Parathyroid adenoma (tissue), 2 donors: ENCODE data around the gene PM20D1.

Experiments
- H2AFZ ChIP-seq: fragments of 300-600 bp; sonication (generic); one replicate; pipeline ENCODE4 v1.7.0; 2017; ENCODE audit warnings: antibody characterized with exemption, mild to moderate bottlenecking
- H3K27ac ChIP-seq: fragments of 300-600 bp; sonication (generic); one replicate; pipeline ENCODE4 v1.7.0; 2017
- H3K27me3 ChIP-seq: fragments of 300-600 bp; sonication (generic); one replicate; pipeline ENCODE4 v1.7.0; 2017; ENCODE audit warnings: low read length; ENCODE audit not compliant: control insufficient read depth, insufficient read depth
- H3K36me3 ChIP-seq: fragments of 300-600 bp; sonication (generic); one replicate; pipeline ENCODE4 v1.7.0; 2017; ENCODE audit warnings: low read length; ENCODE audit not compliant: control insufficient read depth, insufficient read depth
- H3K4me1 ChIP-seq: fragments of 300-600 bp; sonication (generic); one replicate; pipeline ENCODE4 v1.7.0; 2017; ENCODE audit warnings: control low read depth
- H3K4me2 ChIP-seq: fragments of 300-600 bp; sonication (generic); one replicate; pipeline ENCODE4 v1.7.0; 2017; ENCODE audit warnings: low read length
- H3K4me3 ChIP-seq: fragments of 300-600 bp; sonication (generic); one replicate; pipeline ENCODE4 v1.7.0; 2017; ENCODE audit warnings: low read depth, low read length
- H3K79me2 ChIP-seq: fragments of 300-600 bp; sonication (generic); one replicate; pipeline ENCODE4 v1.7.0; 2017; ENCODE audit warnings: control low read depth
- H3K9ac ChIP-seq: fragments of 300-600 bp; sonication (generic); one replicate; pipeline ENCODE4 v1.7.0; 2017; ENCODE audit warnings: mild to moderate bottlenecking
- H3K9me3 ChIP-seq: fragments of 300-600 bp; sonication (generic); one replicate; pipeline ENCODE4 v1.7.0; 2017; ENCODE audit warnings: low read length; ENCODE audit not compliant: control insufficient read depth
- CTCF ChIP-seq: fragments of 300-600 bp; sonication (generic); IDR thresholded peaks from one replicate; pipeline ENCODE4 v1.7.0; 2017; ENCODE audit warnings: antibody characterized with exemption, mild to moderate bottlenecking
- donor health status: primary hyperparathyroidism.

The PM20D1 gene

GRCh38 chr1:205852969-205853368 is 3.0 kb upstream of the PM20D1 start:
- Histone ChIP-seq H3K27me3 (no peaks in the 10 kb centered on the region), H3K79me2 (no peaks in the 10 kb centered on the region), H3K4me2 (no peak overlapping the region), H2AFZ (no peak overlapping the region), H3K9me3 (no peaks in the 10 kb centered on the region), H3K4me3 (no peak overlapping the region), H3K36me3 (no peaks in the 10 kb centered on the region), H3K4me1 (no peaks in the 10 kb centered on the region), H3K9ac (no peak overlapping the region), H3K27ac (no peak overlapping the region)
- no peak for TF ChIP-seq CTCF

GRCh38 chr1:205851993-205852392 is 2.1 kb upstream of the PM20D1 start:
- no peak for TF ChIP-seq CTCF
- Histone ChIP-seq H3K4me3 (no peak overlapping the region), H3K9me3 (no peaks in the 10 kb centered on the region), H3K27ac (no peak overlapping the region), H3K79me2 (no peaks in the 10 kb centered on the region), H2AFZ (no peak overlapping the region), H3K4me1 (no peaks in the 10 kb centered on the region), H3K27me3 (no peaks in the 10 kb centered on the region), H3K9ac (no peak overlapping the region), H3K4me2 (no peak overlapping the region), H3K36me3 (no peaks in the 10 kb centered on the region)

GRCh38 chr1:205843036-205843859 is 6.7 kb downstream of the PM20D1 start:
- Histone ChIP-seq H3K4me3 (no peak overlapping the region), H3K4me1 (no peaks in the 10 kb centered on the region), H3K9ac (no peak overlapping the region), H3K27ac (no peak overlapping the region), H2AFZ (no peak overlapping the region), H3K4me2 (no peak overlapping the region), H3K9me3 (no peaks in the 10 kb centered on the region), H3K79me2 (no peaks in the 10 kb centered on the region), H3K27me3 (no peaks in the 10 kb centered on the region), H3K36me3 (no peaks in the 10 kb centered on the region)
- TF ChIP-seq CTCF = no peak

GRCh38 chr1:205842229-205842628 is 7.7 kb downstream of the PM20D1 start:
- Histone ChIP-seq H2AFZ (no peak overlapping the region), H3K36me3 (no peaks in the 10 kb centered on the region), H3K9ac (no peak overlapping the region), H3K4me1 (no peaks in the 10 kb centered on the region), H3K27me3 (no peaks in the 10 kb centered on the region), H3K9me3 (no peaks in the 10 kb centered on the region), H3K79me2 (no peaks in the 10 kb centered on the region), H3K4me2 (no peak overlapping the region), H3K27ac (no peak overlapping the region), H3K4me3 (no peak overlapping the region)
- no peak for TF ChIP-seq CTCF
